GM12878 (cell line): Measurements from ENCODE around the gene ASB4. TPM values are rescaled to one million over a fixed set of nuclear protein-coding genes. Genes with fewer than 3 reads are reported as not detected.

Experiments used
- ATAC-seq: fragments of 200-7000 bp; cut with Tn5 transposase; 3 replicates; pipeline ENCODE4 v1.9.1; 2020; ENCODE audit warnings: mild to moderate bottlenecking, moderate library complexity
- BruUV-seq: library from RNA; stranded (reverse); fragments of 400-500 nt; replicated peaks from 2 replicates; lab custom pipeline; 2021; lab: Mats Ljungman, UMichigan
- CTCF ChIA-PET: fragments of 300-600 bp; sonication (Branson Sonifier 250); formaldehyde crosslinking; extraction: SDS; loops from one replicate; lab custom pipeline; 2021; ENCODE audit warnings: inconsistent platforms; lab: Yijun Ruan, JAX
- POLR2A ChIA-PET: fragments of 350-600 bp; formaldehyde crosslinking; extraction: SDS; loops from one replicate; lab custom pipeline; 2021; ENCODE audit warnings: inconsistent platforms; lab: Charles Lee
- RAD21 ChIA-PET: fragments of 300-600 bp; sonication (Branson Sonifier 250); formaldehyde crosslinking; loops from one replicate; lab custom pipeline; 2023; ENCODE audit warnings: antibody characterized with exemption; ENCODE audit not compliant: unreplicated experiment; lab: Charles Lee
- SMC1A ChIA-PET: fragments of 300-600 bp; sonication (Branson Sonifier 250); formaldehyde crosslinking; loops from one replicate; lab custom pipeline; 2023; ENCODE audit not compliant: unreplicated experiment, uncharacterized antibody; lab: Charles Lee
- DNase-seq: peaks from one replicate; pipeline ENCODE4 v3.0.0-alpha.2; 2011; ENCODE audit warnings: low read depth, low spot score
- FAIRE-seq: peaks from 3 replicates; lab custom pipeline; 2011; peaks lifted over from hg19 to GRCh38; lab: Jason Lieb, UNC
- H2AFZ ChIP-seq: 2 replicates; pipeline ENCODE4 v1.6.0; 2011; ENCODE audit warnings: low read depth, low read length, control low read depth; ENCODE audit not compliant: control insufficient read depth
- H3K27ac ChIP-seq: 2 replicates; pipeline ENCODE4 v1.5.1; 2011; ENCODE audit warnings: control low read depth; ENCODE audit not compliant: control insufficient read depth, insufficient read depth
- H3K27me3 ChIP-seq, 2 experiments: replicated peaks in 1 of 2; 2 replicates each; pipeline versions ENCODE4 v1.6.0 to v1.6.1; 2011; ENCODE audit warnings: low read length in 1 of 2; ENCODE audit not compliant: control insufficient read depth in 2 of 2, insufficient read depth in 2 of 2
- H3K36me3 ChIP-seq, 2 experiments: 2 replicates each; pipeline ENCODE4 v1.5.1; 2011; ENCODE audit warnings: low read length in 1 of 2; ENCODE audit not compliant: control insufficient read depth in 2 of 2, insufficient read depth in 2 of 2
- H3K4me1 ChIP-seq: 2 replicates; pipeline ENCODE4 v1.6.1; 2011; ENCODE audit warnings: mild to moderate bottlenecking, low read length, moderate library complexity, mixed read lengths; ENCODE audit not compliant: control insufficient read depth, insufficient read depth
- H3K4me2 ChIP-seq: 2 replicates; pipeline ENCODE4 v1.6.0; 2011; ENCODE audit warnings: control low read depth; ENCODE audit not compliant: control insufficient read depth, insufficient read depth
- H3K4me3 ChIP-seq: fragments of 200-600 bp; sonication (generic); 2 replicates; pipeline ENCODE4 v1.5.1; 2016
- H3K79me2 ChIP-seq: 2 replicates; pipeline ENCODE4 v1.6.0; 2011; ENCODE audit warnings: low read length; ENCODE audit not compliant: control insufficient read depth, insufficient read depth
- H3K9ac ChIP-seq: 2 replicates; pipeline ENCODE4 v1.8.0; 2011; ENCODE audit warnings: low read length, control low read depth, mixed read lengths; ENCODE audit not compliant: control insufficient read depth, insufficient read depth
- H3K9me3 ChIP-seq: replicated peaks from 3 replicates; pipeline ENCODE4 v1.5.1; 2011; ENCODE audit warnings: mild to moderate bottlenecking, low read length; ENCODE audit not compliant: control insufficient read depth, insufficient read depth
- H4K20me1 ChIP-seq: 2 replicates; pipeline ENCODE4 v1.6.0; 2011; ENCODE audit not compliant: control insufficient read depth, insufficient read depth
- CREM ChIP-seq: IDR thresholded peaks from 2 replicates; pipeline ENCODE4 v1.6.1; 2014; ENCODE audit warnings: antibody characterized with exemption, low read depth
- EGR1 ChIP-seq, 2 experiments: IDR thresholded peaks; 1 replicate in 1 of 2; 2 replicates in 1 of 2; pipeline ENCODE4 v1.6.1; 2011 to 2012; ENCODE audit warnings: low read depth in 2 of 2, low read length in 2 of 2, borderline replicate concordance in 1 of 2, mild to moderate bottlenecking in 1 of 2, moderate library complexity in 1 of 2
- HSF1 ChIP-seq: fragments of 150-350 bp; IDR thresholded peaks from 2 replicates; pipeline ENCODE4 v1.6.1; 2014; ENCODE audit warnings: mild to moderate bottlenecking, low read depth, low read length
- IKZF1 ChIP-seq: fragments of 450-650 bp; conservative IDR thresholded peaks from 2 replicates; pipeline ENCODE4 v1.6.1; 2017; ENCODE audit warnings: antibody characterized with exemption, mild to moderate bottlenecking
- IRF5 ChIP-seq: fragments of 450-650 bp; IDR thresholded peaks from 2 replicates; pipeline ENCODE4 v1.6.1; 2017; ENCODE audit warnings: borderline replicate concordance
- MLLT1 ChIP-seq: fragments of 450-650 bp; IDR thresholded peaks from 2 replicates; pipeline ENCODE4 v1.6.1; 2016; ENCODE audit warnings: mild to moderate bottlenecking
- PAX5 ChIP-seq: IDR thresholded peaks from 2 replicates; pipeline ENCODE4 v1.6.1; 2011; ENCODE audit warnings: low read depth, low read length, borderline replicate concordance
- RB1 ChIP-seq: fragments of 450-650 bp; formaldehyde crosslinking; IDR thresholded peaks from 2 replicates; pipeline ENCODE4 v1.6.1; 2017; ENCODE audit warnings: mild to moderate bottlenecking, borderline replicate concordance
- SIN3A ChIP-seq: IDR thresholded peaks from 2 replicates; pipeline ENCODE4 v1.6.1; 2012; ENCODE audit warnings: low read depth, low read length, improper control_type of control experiment
- SIX5 ChIP-seq: IDR thresholded peaks from 2 replicates; pipeline ENCODE4 v1.6.1; 2011; ENCODE audit warnings: mild to moderate bottlenecking, low read depth, low read length, moderate library complexity; ENCODE audit not compliant: severe bottlenecking
- SPI1 ChIP-seq: IDR thresholded peaks from 2 replicates; pipeline ENCODE4 v1.6.1; 2011; ENCODE audit warnings: low read depth, mild to moderate bottlenecking, low read length, moderate library complexity, borderline replicate concordance; ENCODE audit not compliant: insufficient read depth
- STAT1 ChIP-seq: fragments of 450-650 bp; conservative IDR thresholded peaks from 2 replicates; pipeline ENCODE4 v1.6.1; 2014; ENCODE audit warnings: antibody characterized with exemption, mild to moderate bottlenecking
- TAF1 ChIP-seq: IDR thresholded peaks from 2 replicates; pipeline ENCODE4 v1.6.1; 2011; ENCODE audit warnings: mild to moderate bottlenecking, low read depth, low read length, borderline replicate concordance
- WGBS: methylation state at CpG from one replicate; pipeline ENCODE4 v1.1.6; 2016; ENCODE audit warnings: low lambda C conversion rate; ENCODE audit not compliant: insufficient replicate concordance, insufficient coverage; ENCODE audit errors: missing lambda C conversion rate; 5-methylcytosine and 5-hydroxymethylcytosine counted together
- in situ Hi-C: fragments of 300-500 bp; cut with MboI; formaldehyde crosslinking; loops from 9 replicates; pipeline ENCODE4 v1.14.3; 2018; ENCODE audit warnings: mixed read lengths
- intact Hi-C: fragments of 100-400 bp; cut with micrococcal nuclease; formaldehyde crosslinking; loops from one replicate; pipeline ENCODE4 v1.14.2; 2022; ENCODE audit not compliant: unreplicated experiment
- polyA plus RNA-seq, 11 experiments: library from polyadenylated mRNA; depleted of rRNA in 4 of 11; unstranded in 6 of 11; stranded (reverse) in 5 of 11; fragments of >200 nt; fragmentation: Nextera tagmentation in 4 of 11; fragmentation: Illumina TruSeq in 1 of 11; extraction: Ambion mirVana in 4 of 11; extraction: Trizol in 1 of 11; gene quantifications; 1 replicate in 1 of 11; 2 replicates in 10 of 11; pipeline versions ENCODE4 v1.2.1 to v1.2.3, GENCODE V29; 2011 to 2016; ENCODE audit warnings: inconsistent platforms in 2 of 11, missing spikeins in 2 of 11, low read depth in 1 of 11
- total RNA-seq, 4 experiments: library from RNA; depleted of rRNA in 3 of 4; stranded (reverse); fragments of >200 nt in 3 of 4; fragmentation: Illumina TruSeq in 1 of 4; extraction: Trizol in 1 of 4; gene quantifications; 2 replicates each; pipeline versions ENCODE4 v1.2.1 to v1.2.3, GENCODE V29; 2013 to 2021

ASB4 gene
- total and polyA plus RNA-seq, 10 of the 15 experiments (the other 5 are each of a cell fraction or from before 2014, with no cell fraction given), result 0.12 to 1.1 TPM; not detected in 8

- TF ChIP-seq HSF1, result no peak
- no peak for TF ChIP-seq EGR1 (IDR thresholded peaks at IDR 0.05; ENCODE audit: borderline replicate concordance in 1 of 2, low read depth in 2 of 2, low read length in 2 of 2)
Measured at GRCh38 chr7:95589031-95589430, 103.3 kb downstream of the ASB4 start (continued).

- intact Hi-C loops, result no loop called here
- WGBS, result 90% methylated on average over 1 of the region's 1 CpG
- H2AFZ ChIP-seq, result no peak overlapping the region
- no peak overlapping the region for H3K9ac ChIP-seq
- H3K27me3 ChIP-seq, result no peaks in the 10 kb centered on the region
- no peaks in the 10 kb centered on the region for H3K9me3 ChIP-seq
- FAIRE-seq (no peak), ATAC-seq (no peak), DNase-seq (no peak)
- BruUV-seq, result no TSS peak
- ChIA-PET RAD21 (no interaction called here), POLR2A (no interaction called here), SMC1A (no interaction called here), CTCF (interaction anchor here (1.6 kb wide), 1 partner anchor 19 kb away, joined by 4 read pairs; no protein-coding TSS in a partner anchor)
- H3K4me2 ChIP-seq, result no peak overlapping the region
- no peaks in the 10 kb centered on the region for H3K79me2 ChIP-seq
- no peak overlapping the region for H3K27ac ChIP-seq
- in situ Hi-C loops, result no loop called here
- no peaks in the 10 kb centered on the region for H3K36me3 ChIP-seq
- H4K20me1 ChIP-seq, result no peaks in the 10 kb centered on the region
- TF ChIP-seq RB1, result no peak
- no peak for TF ChIP-seq PAX5
- no peak for TF ChIP-seq SPI1
- no peak for TF ChIP-seq MLLT1
- no peak for TF ChIP-seq IKZF1
- TF ChIP-seq IRF5, result no peak
- TF ChIP-seq STAT1, result no peak
- no peak for TF ChIP-seq SIX5
- TF ChIP-seq SIN3A, result no peak
- TF ChIP-seq TAF1, result no peak
- no peak for TF ChIP-seq CREM
- no peaks in the 10 kb centered on the region for H3K4me1 ChIP-seq
- H3K4me3 ChIP-seq, result no peak overlapping the region
Measured at GRCh38 chr7:95589766-95590165, 104.0 kb downstream of the ASB4 start.
